OCI-LY1 (cell line): ENCODE measurements around the gene PLPPR3.

Experiments
- H2AFZ ChIP-seq: fragments of 200-600 bp; sonication (generic), shearing (Covaris generic); 2 replicates; pipeline ENCODE4 v1.6.0; 2014; ENCODE audit warnings: antibody characterized with exemption, mild to moderate bottlenecking, low read length
- H3F3A ChIP-seq: fragments of 200-600 bp; sonication (generic), shearing (Covaris generic); 2 replicates; pipeline ENCODE4 v1.6.0; 2014; ENCODE audit warnings: mild to moderate bottlenecking, antibody characterized with exemption, low read length, moderate library complexity; ENCODE audit not compliant: insufficient read depth
- H3K27ac ChIP-seq: fragments of 200-600 bp; sonication (generic); 2 replicates; pipeline ENCODE4 v1.5.1; 2014; ENCODE audit warnings: low read length, mixed run types, mild to moderate bottlenecking, low read depth; ENCODE audit not compliant: poor library complexity, severe bottlenecking
- H3K27me3 ChIP-seq: fragments of 200-600 bp; sonication (generic); 2 replicates; pipeline ENCODE4 v1.6.0; 2014; ENCODE audit warnings: antibody characterized with exemption, mild to moderate bottlenecking, low read length, moderate library complexity; ENCODE audit not compliant: insufficient read depth
- H3K36me3 ChIP-seq: fragments of 200-600 bp; sonication (generic); 2 replicates; pipeline ENCODE4 v1.6.1; 2014; ENCODE audit warnings: mild to moderate bottlenecking, antibody characterized with exemption, low read length, moderate library complexity, mixed read lengths; ENCODE audit not compliant: insufficient read depth
- H3K4me1 ChIP-seq: fragments of 200-600 bp; sonication (generic); 2 replicates; pipeline ENCODE4 v1.5.1; 2014; ENCODE audit warnings: mild to moderate bottlenecking, low read length, moderate library complexity; ENCODE audit not compliant: insufficient read depth, severe bottlenecking
- H3K4me2 ChIP-seq: fragments of 200-600 bp; sonication (generic), shearing (Covaris generic); 2 replicates; pipeline ENCODE4 v1.6.1; 2014; ENCODE audit warnings: low read length
- H3K4me3 ChIP-seq: fragments of 200-600 bp; sonication (generic); 2 replicates; pipeline ENCODE4 v1.5.1; 2014; ENCODE audit warnings: low read length, low read depth, mild to moderate bottlenecking, mixed read lengths; ENCODE audit not compliant: poor library complexity, severe bottlenecking
- H3K79me2 ChIP-seq: fragments of 200-600 bp; shearing (Covaris generic); 2 replicates; pipeline ENCODE4 v1.6.1; 2016; ENCODE audit warnings: mixed run types, low read length, mixed read lengths; ENCODE audit not compliant: insufficient read depth
- H3K9ac ChIP-seq: fragments of 200-600 bp; sonication (generic), shearing (Covaris generic); 2 replicates; pipeline ENCODE4 v1.6.1; 2014; ENCODE audit warnings: mild to moderate bottlenecking, low read length, mixed read lengths
- H3K9me2 ChIP-seq: fragments of 200-600 bp; sonication (generic), shearing (Covaris generic); 2 replicates; pipeline ENCODE4 v1.6.1; 2014; ENCODE audit warnings: low read depth, mild to moderate bottlenecking, low read length, mixed read lengths
- H3K9me3 ChIP-seq: fragments of 200-600 bp; shearing (Covaris generic); 2 replicates; pipeline ENCODE4 v1.6.1; 2014; ENCODE audit warnings: low read length, mixed read lengths
- H4K20me1 ChIP-seq: fragments of 200-600 bp; sonication (generic), shearing (Covaris generic); 2 replicates; pipeline ENCODE4 v1.6.0; 2016; ENCODE audit warnings: mild to moderate bottlenecking, low read length; ENCODE audit not compliant: insufficient read depth
- EZH2 ChIP-seq: fragments of 200-600 bp; sonication (generic), shearing (Covaris generic); IDR thresholded peaks from 2 replicates; pipeline ENCODE4 v1.8.0; 2017; ENCODE audit warnings: borderline replicate concordance, mixed run types, mild to moderate bottlenecking, antibody characterized with exemption, low read length, moderate library complexity, mixed read lengths
- TF ChIP-seq, protein P1 (sequence below): fragments of 200-600 bp; sonication (generic), shearing (Covaris generic); IDR thresholded peaks from 2 replicates; pipeline ENCODE4 v1.5.1; 2017; ENCODE audit warnings: mild to moderate bottlenecking, antibody characterized with exemption, low read length, moderate library complexity, mixed read lengths

PLPPR3 gene

GRCh38 chr19:811506-812048 is 10.2 kb downstream of the PLPPR3 start:
- Histone ChIP-seq H3K9ac (no peak overlapping the region), H3K4me1 (no peaks in the 10 kb centered on the region), H2AFZ (no peak overlapping the region), H3F3A (peaks cover 3% of the 10 kb centered on the region; the same call in 1 of the 2 replicates), H3K27me3 (no peaks in the 10 kb centered on the region), H3K27ac (no peak overlapping the region), H4K20me1 (no peaks in the 10 kb centered on the region), H3K79me2 (no peaks in the 10 kb centered on the region), H3K9me2 (no peaks in the 10 kb centered on the region), H3K9me3 (no peaks in the 10 kb centered on the region), H3K4me2 (no peak overlapping the region), H3K4me3 (no peak overlapping the region), H3K36me3 (peaks cover 68% of the 10 kb centered on the region)
- no peak for TF ChIP-seq EZH2
- TF ChIP-seq, protein P1, sequence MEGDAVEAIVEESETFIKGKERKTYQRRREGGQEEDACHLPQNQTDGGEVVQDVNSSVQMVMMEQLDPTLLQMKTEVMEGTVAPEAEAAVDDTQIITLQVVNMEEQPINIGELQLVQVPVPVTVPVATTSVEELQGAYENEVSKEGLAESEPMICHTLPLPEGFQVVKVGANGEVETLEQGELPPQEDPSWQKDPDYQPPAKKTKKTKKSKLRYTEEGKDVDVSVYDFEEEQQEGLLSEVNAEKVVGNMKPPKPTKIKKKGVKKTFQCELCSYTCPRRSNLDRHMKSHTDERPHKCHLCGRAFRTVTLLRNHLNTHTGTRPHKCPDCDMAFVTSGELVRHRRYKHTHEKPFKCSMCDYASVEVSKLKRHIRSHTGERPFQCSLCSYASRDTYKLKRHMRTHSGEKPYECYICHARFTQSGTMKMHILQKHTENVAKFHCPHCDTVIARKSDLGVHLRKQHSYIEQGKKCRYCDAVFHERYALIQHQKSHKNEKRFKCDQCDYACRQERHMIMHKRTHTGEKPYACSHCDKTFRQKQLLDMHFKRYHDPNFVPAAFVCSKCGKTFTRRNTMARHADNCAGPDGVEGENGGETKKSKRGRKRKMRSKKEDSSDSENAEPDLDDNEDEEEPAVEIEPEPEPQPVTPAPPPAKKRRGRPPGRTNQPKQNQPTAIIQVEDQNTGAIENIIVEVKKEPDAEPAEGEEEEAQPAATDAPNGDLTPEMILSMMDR = no peak

GRCh38 chr19:810883-811489 is 10.8 kb downstream of the PLPPR3 start:
- Histone ChIP-seq H3K79me2 (no peaks in the 10 kb centered on the region), H3K9ac (no peak overlapping the region), H3K27ac (no peak overlapping the region), H3K9me3 (no peaks in the 10 kb centered on the region), H3K4me1 (no peaks in the 10 kb centered on the region), H3K4me3 (no peak overlapping the region), H3K27me3 (no peaks in the 10 kb centered on the region), H3K9me2 (no peaks in the 10 kb centered on the region), H2AFZ (no peak overlapping the region), H3F3A (peaks cover 3% of the 10 kb centered on the region; the same call in 1 of the 2 replicates), H3K4me2 (no peak overlapping the region), H4K20me1 (no peaks in the 10 kb centered on the region), H3K36me3 (peaks cover 74% of the 10 kb centered on the region)
- TF ChIP-seq, protein P1 = no peak
- no peak for TF ChIP-seq EZH2

DNA sequence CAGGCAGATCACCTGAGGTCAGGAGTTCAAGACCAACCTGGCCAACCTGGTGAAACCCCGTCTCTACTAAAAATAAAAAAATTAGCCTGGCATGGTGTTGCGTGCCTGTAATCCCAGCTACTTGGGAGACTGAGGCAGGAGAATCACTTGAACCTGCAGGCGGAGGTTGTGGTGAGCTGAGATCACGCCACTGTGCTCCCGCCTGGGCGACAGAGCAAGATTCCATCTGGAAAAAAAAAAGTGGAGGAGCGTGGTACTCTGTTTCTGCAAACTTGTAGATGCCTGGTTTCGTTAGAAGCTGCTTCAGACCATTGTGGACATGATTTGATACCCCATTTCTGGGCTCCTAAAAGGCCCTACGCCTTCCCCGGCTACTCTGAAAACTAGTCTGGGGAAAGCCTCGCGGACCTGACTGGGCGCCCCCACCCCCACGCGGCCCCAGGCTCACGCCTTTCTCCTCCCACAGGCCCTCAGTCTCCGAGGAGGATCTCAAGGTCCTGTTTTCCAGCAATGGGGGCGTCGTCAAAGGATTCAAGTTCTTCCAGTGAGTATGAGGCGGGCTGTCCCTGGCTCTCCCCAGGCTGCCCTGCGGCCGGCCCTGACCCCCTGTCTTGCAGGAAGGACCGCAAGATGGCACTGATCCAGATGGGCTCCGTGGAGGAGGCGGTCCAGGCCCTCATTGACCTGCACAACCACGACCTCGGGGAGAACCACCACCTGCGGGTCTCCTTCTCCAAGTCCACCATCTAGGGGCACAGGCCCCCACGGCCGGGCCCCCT is 11.5 kb downstream of the PLPPR3 start:
- Histone ChIP-seq H3K4me3 (no peak overlapping the region), H3K27me3 (no peaks in the 10 kb centered on the region), H3K9ac (no peak overlapping the region), H3K4me1 (no peaks in the 10 kb centered on the region), H3K9me3 (no peaks in the 10 kb centered on the region), H4K20me1 (no peaks in the 10 kb centered on the region), H3K36me3 (peaks cover 81% of the 10 kb centered on the region), H3K27ac (no peak overlapping the region), H3K4me2 (no peak overlapping the region), H3K9me2 (no peaks in the 10 kb centered on the region), H2AFZ (no peak overlapping the region), H3F3A (peaks cover 3% of the 10 kb centered on the region; the same call in 1 of the 2 replicates), H3K79me2 (no peaks in the 10 kb centered on the region)
- TF ChIP-seq, protein P1 = no peak
- no peak for TF ChIP-seq EZH2
